GM12873 (cell line): ENCODE results near the gene FAM181A.

Experiments used
- TF ChIP-seq, protein P1 (sequence below): IDR thresholded peaks from 2 replicates; pipeline ENCODE4 v1.5.1; 2012; ENCODE audit warnings: low read depth, mild to moderate bottlenecking, moderate library complexity, low read length, control low read depth; ENCODE audit not compliant: insufficient read depth; ENCODE audit errors: missing control alignments

FAM181A gene

DNA sequence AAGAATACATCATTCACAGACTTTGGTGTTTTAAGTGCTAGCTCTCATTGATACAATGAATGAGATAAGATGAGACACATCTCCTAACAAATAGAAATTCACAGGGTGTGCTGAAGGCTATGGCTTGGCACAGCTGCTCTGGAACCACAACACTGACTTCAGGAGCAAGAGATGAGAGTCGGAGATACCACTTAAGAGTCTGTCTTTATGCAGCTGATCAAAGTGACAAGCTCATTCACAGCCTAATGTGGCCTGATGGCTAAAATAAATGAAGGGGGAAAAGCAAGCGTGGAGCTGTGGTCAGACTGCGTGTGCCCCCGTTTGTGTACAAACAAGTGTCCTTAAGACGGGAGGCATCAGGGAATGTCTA, 29.7 kb upstream of the FAM181A start:
- TF ChIP-seq, protein P1, sequence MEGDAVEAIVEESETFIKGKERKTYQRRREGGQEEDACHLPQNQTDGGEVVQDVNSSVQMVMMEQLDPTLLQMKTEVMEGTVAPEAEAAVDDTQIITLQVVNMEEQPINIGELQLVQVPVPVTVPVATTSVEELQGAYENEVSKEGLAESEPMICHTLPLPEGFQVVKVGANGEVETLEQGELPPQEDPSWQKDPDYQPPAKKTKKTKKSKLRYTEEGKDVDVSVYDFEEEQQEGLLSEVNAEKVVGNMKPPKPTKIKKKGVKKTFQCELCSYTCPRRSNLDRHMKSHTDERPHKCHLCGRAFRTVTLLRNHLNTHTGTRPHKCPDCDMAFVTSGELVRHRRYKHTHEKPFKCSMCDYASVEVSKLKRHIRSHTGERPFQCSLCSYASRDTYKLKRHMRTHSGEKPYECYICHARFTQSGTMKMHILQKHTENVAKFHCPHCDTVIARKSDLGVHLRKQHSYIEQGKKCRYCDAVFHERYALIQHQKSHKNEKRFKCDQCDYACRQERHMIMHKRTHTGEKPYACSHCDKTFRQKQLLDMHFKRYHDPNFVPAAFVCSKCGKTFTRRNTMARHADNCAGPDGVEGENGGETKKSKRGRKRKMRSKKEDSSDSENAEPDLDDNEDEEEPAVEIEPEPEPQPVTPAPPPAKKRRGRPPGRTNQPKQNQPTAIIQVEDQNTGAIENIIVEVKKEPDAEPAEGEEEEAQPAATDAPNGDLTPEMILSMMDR = no peak

DNA sequence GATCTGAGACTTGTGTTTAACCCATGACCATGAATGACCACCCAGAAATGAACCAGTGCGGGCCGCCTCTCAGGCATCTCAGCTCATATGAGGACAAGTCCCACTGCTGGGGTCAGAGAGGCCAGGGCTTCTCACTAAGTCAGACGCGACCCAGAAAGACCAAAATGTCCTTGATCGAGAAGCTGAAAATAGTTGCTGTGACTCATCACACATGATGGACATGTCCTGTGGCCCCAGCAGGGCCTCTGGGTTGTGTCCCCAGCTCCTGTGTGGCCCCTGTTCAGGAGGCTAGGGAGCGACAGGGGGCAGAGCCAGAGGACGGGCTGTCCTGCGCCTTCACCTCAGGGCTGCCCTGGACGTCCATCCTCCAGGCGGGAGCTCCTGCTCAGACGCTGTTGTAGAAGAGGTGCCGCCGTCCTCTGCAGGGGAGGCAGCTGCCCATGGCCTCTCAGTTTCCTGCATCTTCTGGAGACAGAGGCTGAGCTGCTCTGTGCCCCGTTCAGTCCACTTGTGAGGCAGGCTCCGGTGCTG, 29.0 kb upstream of the FAM181A start:
- TF ChIP-seq, protein P1 = no peak

DNA sequence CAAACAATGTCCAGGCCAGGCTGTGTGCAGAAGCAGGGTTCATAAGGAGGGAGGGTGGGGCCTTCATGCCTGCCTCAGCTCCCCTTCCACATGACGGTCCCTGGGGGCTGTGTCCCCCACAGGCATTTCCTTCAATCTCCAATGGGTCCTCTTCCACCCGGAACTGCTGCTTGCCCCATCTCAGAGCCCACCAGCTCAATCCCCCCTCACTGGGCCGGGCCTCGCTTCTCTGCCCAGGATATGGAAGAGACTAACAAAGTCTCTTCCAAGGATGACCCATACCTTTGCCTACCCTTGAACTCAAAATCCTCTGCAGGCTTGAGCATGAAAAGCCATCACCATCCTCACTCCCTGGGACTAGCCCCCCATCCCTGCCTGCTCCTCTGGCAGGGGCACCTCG, 28.4 kb upstream of the FAM181A start:
- TF ChIP-seq, protein P1 = no peak

DNA sequence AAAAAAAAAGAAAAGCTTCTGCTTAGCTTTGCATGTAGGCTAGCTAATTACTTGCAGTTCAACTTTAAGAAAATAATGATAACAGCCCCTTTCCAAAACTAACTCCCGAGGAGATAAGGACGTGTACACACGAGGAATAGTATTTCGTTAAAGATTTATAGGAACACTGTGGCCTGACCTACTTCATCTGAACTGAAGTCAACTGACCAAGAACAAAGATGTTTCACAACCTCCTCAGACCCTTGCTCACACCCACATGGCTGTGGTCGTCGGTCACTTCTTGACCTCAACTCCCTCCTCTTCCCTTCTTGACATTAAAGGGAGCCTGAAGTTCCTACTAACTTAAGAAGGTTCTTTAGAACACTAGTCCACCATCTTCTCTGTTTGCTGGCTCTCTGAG, 25.3 kb upstream of the FAM181A start:
- TF ChIP-seq, protein P1 = no peak

DNA sequence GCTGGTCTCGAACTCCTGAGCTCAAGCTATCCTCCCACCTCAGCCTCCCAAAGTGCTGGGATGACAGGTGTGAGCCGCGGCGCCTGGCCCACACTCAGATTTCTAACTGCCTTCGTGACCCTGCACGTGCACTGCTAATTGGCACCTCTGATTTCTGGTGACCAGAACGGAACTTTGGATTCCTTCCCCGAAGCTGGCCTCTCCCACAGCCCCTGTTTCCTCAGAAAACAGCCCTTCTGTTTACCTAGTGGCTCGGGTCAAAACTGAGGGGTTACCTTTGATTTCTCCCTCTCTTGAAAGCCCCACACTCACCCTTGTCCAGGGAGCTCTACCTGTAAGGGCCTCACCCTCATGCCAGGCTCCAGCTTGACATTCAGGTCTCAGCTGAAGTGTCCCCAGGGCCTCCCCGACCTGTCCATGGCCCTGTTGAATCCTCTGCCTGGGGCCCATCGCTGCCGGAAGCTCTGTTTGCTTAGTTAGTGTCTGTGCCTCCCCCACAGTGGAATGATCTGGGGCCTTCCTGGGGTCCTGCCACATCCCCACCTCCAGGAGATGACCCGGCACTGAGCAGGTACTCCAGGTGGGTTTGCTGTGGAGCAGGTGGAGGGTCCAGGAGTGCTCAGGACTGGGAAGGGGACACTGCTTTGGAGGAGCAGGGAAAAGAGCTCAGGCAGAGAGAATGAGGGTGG, 24.4 kb upstream of the FAM181A start:
- TF ChIP-seq, protein P1 = no peak

DNA sequence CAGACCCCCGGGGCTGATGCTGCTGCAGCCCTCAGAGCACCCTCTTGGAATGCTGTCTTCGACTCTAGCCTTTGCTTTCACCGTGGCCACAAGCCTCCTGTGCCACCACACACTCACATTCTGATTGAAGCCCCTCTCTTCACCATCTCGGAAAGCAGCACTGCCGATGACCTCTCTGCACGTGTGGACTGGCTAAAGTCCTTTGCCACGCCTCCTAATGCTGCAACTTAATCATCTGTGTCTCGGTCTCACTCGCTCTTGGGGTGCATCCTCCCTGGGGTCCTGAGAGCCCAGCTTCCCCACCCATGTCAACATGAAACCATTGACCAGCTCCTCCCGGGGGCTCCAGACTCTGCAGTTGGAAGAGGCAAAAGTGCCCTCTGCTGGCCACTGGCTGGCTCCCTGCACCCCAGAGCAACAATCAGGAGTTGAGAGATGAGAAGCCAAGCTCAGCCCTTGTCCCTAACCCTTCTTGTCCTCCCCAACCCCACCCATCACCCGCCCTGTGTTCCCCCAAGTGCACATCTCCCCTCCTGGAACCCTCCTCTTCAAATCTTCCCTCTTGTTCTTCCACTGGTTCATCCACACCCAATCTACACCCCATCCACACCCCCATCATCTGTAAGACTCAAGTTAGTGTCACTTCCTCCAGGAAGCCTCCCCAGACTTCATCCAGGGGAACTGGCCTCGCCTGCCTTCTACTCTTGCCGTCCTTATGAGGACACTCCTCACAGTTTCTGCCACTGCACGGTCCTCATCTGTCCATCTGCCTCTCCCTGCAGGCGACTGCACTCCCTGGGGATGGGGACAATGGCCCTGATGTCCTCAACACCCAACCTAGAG, 23.6 kb upstream of the FAM181A start:
- TF ChIP-seq, protein P1 = peak; percentile 32

DNA sequence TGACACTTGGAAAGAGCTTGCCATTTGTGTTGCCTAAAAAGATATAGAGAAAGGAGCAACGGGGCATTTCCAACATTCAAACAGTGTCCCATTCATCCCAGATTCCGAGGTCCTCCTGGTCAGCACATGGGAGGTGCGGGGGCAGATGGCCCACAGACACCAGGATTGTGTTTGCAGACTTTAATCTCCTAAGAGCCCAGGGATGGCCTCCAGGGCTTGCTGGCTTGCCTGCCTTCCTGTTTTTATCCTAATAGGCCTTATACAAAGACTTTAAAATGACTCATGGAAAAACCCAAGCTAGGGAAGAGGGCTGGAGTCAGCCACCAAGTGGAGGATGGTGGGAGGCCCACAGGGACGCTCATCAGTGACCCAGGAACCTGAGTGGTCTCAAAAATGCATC, 21.5 kb upstream of the FAM181A start:
- TF ChIP-seq, protein P1 = no peak
